Effector CD4-positive, alpha-beta T cell (primary cell): ENCODE measurements around the gene ATP11A.
"Not testable (repeated sequence)": the region's sequence is repeated elsewhere in the genome, so short reads cannot be mapped to it uniquely, and the experiment has no call there.

Experiments used
- DNase-seq: peaks from one replicate; pipeline ENCODE4 v3.0.0-alpha.2; 2020

ATP11A gene

DNA sequence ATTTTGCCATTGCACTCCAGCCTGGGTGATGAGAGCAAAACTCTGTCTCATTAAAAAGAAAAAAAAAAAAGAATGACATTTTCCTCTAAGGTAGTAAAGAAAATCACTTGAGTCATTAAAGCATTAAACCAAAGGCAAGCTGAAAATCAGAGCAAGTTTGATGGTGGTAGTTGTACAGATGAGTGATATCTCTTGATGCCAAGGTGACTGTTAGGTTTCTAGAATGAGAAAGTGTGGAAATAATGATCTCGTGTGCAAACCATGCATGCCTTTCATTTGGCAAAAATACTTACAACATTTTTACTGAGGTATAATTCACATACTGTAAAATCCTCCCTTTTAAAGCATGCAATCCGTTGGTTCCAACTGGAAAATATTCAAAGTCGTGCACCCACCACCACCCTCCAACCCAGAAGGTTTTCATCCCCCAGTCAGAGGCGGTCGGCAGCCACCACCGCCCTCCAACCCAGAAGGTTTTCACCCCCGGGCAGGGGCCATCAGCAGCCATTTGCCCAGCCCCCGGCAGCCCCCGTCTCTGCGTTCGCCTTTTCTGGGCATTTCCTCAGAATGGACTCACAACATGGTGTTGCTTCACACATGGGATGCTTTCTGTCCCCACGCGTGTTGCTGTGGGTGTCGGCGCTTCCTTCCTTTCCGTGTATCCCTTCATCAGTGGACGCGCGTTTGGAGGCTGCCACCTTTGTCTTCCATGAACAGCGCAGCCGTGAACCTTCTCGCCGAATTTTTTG, 90.2 kb downstream of the ATP11A start:
- DNase-seq, result no peak

DNA sequence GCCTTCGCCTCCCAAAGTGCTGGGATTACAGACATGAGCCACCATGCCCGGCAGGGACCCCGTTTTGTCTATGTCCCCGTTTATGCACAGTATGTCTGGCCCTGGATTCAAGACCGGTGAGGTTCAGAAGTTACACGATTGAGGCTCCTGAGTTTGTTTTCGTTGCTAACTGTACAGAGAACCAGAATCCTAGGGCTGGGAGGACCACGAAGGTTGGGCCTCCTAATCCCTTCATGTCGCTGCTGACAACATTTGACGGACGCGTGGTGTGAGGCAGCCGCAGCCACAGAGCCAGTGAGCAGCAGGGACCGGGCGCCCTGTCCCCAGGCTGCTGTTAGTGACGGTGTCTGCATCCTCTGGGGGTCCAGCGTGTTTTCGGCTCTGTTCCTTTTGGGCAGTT, 91.4 kb downstream of the ATP11A start:
- DNase-seq, result no peak

DNA sequence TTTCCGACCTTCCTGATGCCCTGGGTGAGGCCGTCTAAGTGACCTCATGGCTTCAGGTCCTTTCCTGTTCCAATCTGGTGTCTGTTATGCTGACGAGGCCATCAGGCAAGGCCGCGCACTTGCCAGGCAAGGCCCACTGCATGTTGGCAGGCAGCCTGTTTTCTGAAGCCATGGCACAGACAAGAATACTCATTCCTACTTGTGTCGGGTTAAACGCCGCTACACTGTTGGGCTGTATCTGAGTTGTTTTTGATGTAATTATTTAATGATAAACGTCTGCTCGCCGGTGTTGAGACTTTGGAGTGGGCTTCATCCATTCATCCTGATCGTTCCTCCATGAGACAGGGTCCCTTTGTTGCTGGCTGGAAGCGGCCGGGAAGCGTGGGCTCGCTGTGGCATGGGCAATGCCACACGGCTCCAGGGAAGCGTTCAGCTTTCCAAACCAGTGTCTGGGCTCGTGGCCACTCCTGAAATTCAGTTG, 92.1 kb downstream of the ATP11A start:
- DNase-seq, result no peak

DNA sequence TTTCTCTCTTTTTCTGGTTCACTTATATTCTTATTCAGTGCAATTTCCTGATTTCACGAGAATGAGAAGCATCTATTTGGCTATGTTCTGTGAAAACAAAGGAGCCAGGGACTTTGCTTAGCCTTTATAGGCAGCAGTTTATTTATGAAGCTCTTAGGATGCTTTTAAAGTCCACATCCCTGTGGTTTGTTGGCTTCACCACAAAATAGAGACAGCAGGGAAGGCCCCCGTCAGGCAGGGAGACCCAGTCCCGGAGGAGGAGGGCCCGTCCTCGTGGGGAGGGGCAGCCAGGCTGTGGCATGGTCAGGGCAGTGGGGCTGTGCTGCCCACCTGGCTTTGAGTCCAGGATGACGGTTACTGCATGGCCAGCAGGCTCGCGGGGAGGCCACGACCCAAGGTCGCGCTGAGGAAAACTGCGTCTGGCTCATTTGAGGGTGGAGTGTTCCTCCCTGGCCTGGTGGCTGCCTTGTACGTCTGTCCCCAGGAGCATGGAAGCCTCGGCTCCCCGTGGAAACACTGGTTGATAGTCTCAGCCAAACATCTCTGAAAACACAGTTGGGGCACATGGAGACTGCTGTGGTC, 92.7 kb downstream of the ATP11A start:
- no peak for DNase-seq

DNA sequence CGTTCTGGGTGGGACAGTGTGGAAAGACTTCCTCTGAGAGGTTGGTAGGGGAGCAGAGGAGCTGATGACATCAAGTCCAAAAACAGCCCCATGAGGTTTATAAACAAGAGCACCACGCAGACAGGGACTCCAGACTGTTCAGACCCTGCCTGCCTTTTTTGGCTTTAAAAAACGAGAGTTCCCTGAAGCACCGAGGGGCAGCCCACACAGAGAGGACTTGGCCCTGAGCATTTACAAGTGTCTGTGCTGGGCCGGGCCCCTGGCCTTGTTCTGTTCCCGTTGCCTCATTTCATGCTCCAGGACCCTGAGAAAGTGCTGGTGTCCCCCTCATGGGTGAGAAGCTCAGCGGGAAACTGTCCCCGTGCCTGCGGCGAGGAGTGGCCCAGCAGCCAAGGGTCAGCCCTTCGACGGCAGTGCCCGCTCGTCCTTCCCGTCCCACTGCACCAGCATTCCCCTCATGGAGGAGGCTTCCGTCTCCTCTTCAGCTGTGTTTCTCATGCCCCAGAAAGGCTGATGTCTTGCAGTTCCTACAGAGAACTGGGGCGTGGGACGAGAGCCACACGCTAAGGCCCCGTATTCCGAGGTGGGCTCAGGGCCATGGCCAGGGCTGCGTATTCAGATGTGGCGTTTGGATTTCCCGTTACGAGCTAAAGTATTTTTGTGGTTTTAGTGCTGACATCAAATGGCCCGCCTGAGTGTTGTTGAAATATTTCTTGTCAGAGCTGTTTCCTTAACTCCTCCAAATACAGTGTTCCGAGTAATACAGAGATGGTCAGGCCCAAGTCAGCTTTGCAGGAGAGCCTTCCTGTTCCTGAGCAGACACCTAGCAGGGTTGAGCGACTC, 93.5 kb downstream of the ATP11A start:
- no peak for DNase-seq

DNA sequence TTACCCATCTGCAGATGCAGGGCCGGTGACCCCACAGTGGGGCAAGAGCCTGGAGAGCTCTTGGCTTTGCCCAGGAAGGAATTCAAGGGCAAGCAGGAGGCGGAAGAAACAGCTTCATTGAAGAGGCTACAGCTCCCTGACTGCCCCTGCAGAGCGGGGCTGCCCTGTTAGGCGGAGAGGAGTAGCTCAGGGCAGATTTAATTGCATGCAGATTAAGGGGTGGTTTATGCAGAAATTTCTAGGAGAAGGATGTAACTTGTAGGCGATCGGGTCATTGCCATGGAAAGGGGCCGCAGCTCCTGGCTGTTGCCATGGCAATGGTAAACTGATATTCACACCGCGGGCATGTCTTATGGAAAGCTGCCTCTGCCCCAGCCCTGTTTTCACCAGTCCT, 94.1 kb downstream of the ATP11A start:
- DNase-seq, result no peak

DNA sequence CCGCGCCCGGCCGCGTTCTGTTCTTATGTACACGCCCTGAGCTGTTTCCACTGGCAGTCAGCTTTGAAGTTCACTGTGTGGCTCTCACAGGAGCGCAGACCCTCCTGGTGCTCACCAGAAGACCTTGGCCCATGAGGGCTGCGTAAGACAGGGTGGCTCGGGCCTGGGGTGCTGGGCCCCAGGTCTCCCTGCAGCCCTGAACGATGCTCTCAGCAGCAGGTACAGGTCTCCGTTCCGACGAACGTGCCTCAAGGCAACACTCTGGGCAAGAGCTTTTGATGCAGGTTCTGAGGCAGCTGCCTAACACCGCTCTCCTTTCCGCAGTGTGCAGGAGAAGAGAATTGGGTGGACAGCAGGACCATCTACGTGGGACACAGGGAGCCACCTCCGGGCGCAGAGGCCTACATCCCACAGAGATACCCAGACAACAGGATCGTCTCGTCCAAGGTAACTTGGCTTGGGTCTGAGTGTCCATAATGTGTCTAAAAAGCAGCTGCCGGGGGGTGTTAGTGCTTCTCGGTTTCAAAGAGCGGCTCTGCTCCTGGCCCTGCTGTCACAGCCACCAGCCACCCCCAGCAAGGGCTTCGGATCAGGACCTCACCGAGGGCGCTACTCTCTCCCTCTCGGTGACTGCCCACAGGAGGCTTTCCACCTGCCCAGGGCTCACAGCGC, 95.1 kb downstream of the ATP11A start:
- no peak for DNase-seq

DNA sequence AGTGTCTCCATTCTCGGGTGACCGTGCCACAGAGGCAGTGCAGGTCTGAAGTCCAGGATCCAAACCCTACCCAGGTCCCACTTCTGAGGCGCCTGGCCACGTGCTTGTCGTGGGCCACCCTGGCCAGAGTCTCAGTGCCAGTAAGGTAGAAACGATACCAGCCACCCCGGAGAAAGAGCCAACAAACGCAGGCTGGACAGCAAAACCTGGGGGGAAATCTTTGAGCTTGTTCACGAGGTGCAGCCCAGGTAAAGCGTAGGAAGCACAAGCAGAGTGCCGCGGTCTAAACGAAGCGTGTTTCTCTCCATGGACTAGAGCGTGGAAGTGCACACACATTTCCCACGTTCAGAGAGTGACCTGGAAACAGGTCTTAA, 95.6 kb downstream of the ATP11A start:
- DNase-seq, result no peak

DNA sequence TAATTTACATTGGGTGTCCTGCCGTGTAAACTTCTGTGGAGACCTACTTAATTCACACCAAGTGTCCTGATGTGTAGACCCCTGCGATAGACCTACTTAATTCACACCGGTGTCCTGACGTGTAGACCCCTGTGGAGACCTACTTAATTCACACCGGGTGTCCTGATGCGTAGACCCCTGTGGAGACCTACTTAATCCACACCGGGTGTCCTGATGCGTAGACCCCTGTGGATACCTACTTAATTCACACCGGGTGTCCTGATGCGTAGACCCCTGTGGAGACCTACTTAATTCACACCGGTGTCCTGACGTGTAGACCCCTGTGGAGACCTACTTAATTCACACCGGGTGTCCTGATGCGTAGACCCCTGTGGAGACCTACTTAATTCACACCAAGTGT, 97.0 kb downstream of the ATP11A start:
- DNase-seq, result not testable (repeated sequence)

DNA sequence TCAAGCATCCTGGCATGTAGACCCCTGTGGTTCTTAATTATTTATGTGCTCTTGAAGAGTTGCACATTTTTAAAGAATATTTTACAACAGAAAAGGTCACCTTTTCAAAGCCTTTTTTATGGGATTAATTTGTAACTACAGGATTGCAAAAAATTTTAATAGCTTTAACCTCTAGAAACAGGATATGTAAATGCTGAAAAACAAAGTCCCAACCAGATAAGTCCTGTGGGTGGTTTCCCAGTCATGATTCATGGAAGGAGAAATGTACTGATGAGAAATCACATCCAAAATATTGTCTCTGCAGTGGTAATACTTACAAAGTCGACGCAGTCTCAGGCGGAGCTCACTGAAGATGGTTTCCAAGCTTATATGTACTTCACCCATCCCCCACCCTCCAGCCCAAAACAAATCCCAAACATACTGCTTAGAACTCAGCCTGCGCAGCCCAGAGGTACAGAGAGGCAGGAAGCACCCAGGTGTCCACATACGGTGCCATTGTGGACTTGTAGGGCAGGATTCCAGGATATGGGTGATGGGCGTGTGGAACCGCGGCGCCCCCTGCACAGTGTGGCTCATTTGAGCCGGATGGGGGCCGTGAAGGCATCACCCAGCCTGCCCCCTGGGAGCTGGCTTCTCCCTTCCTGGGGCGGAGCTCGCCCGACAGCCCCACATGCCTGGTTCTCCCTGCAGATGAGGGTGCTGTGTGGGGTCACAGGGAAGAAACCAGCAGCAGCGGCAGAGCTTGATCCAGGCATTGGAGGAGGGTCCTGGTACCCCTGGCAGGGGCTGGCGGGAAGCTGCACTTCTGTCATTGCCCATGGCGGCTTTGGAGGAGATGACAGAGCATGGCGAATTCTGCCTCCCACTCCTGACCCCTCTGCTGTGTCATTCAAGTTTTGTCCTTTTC, 101.2 kb downstream of the ATP11A start:
- DNase-seq, result no peak

DNA sequence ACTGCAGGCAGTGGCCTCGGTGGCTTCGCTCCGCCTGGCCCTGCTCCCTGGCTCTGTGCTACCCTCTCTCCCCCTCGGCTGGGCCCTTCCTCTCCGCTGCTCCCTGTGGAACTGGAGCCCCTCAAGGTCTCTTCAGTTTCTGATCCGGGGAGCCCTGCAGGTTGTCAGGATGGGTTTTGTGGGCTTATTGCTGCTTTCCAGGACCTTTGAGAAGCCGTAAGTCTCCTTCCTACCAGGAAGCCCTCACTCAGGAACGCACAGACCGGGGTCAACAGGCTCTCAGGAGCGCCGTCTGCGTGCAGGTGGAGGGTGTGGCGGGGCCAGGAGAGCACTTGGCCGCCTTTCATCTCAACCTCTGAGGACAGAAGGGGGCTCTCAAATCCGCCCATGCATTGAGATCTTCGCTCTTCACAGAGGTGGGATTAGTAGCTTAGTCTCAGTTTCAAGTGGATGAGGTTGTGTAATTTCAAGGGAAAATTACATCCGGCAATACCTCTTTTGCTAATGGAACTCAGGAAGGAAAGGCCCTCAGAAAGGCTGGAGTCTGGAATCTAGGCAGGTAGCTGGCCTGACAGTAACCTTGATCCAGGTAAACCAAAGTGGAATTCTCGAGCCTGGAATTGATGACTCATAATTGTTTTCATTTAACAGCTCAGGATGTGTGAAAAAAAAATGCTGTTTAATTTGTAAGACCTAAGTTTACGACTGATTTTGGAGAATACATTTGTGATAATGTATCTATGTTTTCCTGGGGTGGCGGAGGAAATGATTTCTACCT, 102.0 kb downstream of the ATP11A start:
- no peak for DNase-seq

DNA sequence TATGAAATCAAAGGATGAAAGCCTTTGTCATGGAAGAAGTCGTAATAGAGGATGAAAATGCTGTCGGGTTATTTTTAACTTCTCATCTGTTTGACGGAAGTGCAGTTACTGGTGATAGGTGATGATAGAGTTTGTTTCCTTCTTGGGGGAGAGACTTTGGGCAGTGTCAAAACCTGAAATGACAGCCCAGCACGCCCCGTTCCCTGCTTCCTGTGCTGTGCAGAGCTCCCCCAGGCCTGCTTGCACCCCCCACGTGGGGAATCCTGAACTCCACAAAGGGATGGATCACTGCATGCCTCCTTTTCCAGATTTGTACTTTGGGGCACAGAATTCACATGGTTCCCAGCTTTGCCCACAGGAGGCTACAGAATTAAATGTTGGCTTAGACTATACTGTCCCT, 102.7 kb downstream of the ATP11A start:
- DNase-seq, result no peak

DNA sequence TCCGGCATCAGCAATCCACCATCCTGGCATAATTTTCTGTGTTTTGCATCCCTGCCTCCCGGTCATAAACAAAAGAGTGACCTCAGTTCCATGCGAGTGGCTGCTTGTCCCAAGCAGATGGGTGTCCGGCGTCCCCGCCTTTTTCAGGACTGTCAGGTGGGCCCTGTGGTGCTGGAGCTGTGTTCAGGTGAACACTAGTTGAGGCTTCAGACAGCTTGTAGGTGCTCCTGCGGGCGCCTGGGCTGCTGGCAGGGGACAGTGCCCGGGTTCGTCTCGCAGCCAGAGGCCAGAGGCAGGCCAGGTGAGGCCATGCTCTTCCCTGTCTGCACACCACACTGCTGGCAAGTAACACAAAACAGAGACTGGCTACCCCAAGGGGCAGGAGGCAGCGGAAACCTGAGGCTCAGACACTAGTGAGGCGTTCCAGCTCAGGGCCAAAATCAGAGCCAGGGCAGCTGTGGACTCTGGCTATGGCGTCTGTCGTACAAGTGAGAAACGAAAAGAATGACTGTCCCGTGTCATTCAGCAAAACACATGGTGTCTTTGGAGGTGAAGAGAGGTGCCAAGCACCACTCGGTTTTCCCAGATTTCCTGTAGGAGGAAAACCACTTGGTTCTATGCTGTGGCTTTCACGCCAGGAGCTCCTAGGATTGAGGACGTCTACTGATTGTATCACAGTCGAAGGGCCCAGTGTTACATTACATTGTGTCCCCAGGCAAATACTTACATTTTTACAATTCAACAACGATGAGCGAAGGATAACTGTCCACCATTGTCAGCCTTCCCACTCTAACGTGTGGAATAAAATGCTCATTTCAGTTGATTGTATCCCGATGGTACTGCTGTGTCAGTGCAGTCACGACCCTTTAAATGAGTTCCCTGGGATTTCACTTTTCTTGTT, 104.0 kb downstream of the ATP11A start:
- DNase-seq, result no peak

DNA sequence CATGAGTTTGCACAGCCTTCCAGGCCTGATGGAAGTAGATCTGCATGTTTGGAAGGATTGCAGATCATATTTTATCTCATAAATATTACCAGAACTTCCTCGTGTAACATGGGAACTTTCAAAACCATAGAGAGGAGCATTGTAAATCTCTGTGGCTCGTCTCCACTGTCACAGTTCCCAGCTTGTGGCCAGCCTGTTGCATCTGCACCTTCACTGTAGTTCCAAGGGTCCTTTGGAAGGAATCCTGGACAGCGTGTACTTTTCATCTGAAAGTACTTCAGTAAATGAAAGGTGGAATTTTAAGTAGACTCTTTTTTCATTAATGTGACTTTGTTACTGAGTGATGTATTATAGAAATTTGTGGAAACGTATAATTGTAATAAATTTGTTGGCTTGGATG, 105.4 kb downstream of the ATP11A start:
- DNase-seq, result no peak

DNA sequence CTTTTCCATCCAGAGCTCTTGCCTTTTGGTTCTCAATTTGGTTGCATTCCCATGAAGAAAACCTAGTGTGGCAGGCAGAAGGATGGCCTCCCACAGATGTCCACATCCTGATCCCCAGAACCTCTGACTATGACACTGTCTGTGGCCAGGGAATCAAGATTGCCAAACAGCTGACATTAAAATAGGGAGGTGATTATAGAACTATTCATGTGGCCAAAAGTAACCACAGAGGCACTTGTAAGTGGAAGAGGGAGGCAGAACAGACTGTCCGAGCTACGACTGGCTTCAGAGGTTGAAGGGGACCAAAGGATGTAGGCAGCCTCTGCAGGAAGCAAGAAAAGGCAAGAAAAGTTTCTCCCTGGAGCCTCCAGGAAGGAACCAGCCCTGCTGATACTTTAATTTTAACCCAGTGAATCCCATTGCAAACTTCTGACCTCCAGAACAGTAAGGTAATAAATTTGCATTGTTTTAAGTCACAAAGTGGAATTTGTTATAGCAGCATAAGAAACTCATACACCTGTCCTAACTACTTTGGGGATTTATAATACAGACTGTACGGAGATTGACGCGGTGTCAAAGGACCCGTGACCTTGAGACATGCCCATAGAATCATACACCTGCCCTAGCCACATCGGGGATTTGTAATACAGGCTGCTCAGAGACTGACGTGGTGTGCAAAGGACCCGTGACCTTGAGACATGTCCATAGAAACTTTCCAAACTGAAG, 106.5 kb downstream of the ATP11A start:
- DNase-seq, result no peak

DNA sequence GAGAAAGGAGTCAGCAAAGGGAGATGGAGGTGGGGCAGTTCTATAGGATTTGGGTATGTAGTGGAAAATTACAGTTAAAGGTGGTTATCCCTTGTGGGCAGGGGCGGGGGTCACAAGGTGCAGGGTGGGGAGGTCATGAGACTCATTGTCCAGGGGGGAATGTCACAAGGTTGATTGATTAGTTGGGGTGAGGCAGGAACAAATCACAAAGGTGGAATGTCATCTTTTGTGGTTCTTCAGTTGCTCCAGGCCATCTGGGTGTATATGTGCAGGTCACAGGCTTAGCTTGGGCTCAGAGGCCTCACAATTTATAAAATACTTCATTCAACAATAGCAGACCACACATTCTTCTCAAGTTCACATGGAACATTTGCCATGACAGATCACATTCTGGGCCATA, 109.6 kb downstream of the ATP11A start:
- no peak for DNase-seq

DNA sequence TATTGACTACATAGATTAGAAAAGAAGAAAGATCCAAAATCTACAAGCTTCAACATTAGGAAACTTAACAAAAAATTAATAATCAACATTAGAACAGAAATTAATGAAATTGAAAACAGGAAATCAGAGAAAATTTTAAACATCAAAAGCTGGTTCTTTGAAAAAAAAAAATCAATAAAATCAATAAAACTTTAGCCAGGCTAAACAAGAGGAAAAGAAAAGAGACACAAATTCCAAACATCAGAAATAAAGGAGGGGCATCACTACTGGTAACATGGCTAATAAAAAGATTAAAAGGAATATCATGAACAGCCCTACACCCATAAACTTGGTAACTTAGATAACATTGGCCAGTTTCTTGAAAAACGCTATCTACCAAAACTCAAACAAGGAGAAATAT, 110.2 kb downstream of the ATP11A start:
- DNase-seq, result no peak

DNA sequence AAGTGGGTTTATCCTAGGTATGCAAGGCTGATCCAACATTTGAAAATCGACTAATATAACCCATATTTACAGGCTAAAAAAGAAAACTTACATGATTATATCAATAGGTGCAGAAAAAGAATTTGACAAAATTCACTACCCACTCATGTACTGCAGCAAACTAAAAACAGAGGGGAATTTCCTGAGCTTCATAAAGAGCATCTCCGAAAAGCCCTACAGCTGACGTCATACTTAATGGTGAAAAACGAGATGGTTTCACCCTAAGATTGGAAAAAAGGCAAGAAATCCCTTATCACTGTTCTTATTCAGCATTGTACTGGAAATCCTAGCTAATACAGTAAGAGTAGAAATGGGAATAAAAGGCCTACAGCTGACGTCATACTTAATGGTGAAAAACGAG, 111.0 kb downstream of the ATP11A start:
- DNase-seq, result not testable (repeated sequence)

DNA sequence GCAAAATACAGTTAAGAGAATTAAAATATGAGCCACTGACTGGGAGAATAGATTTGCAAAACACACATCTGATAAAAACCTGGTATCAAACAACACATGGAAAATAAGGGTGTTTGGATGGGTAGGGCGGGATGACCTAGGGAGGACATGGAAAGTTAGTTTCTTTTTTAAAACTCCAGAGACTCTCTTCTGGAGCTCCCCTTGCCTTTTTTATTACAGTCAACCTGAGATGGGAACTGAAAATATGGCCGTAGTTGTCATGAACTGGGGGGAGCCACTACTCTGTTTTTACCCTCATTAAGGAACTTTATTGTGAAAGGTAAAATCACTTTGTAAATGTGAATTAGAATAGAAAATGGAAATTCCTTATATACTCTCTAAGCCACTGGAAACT, 113.0 kb downstream of the ATP11A start:
- DNase-seq, result no peak

DNA sequence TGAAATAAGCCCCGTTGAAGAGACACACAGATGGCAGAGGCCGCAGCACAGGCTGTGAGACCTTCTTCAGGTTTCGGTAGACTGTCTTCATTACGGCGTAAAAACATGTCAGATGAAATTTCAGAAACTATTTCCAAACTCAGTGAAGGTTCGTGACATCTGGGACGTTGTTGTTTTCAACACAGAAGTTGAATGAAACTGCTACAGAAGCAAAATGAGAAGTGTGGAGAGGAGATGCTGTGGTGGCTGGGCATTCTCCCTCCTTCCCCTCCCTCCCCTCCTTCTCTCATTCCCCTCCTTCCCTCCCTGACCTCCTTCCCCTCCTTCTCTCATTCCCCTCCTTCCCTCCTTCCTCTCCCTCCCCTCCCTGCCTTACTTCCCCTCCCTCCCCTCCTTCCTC, 113.6 kb downstream of the ATP11A start:
- no peak for DNase-seq
